ENCODE data around the gene ASIC1.

ASIC1 gene

DNA sequence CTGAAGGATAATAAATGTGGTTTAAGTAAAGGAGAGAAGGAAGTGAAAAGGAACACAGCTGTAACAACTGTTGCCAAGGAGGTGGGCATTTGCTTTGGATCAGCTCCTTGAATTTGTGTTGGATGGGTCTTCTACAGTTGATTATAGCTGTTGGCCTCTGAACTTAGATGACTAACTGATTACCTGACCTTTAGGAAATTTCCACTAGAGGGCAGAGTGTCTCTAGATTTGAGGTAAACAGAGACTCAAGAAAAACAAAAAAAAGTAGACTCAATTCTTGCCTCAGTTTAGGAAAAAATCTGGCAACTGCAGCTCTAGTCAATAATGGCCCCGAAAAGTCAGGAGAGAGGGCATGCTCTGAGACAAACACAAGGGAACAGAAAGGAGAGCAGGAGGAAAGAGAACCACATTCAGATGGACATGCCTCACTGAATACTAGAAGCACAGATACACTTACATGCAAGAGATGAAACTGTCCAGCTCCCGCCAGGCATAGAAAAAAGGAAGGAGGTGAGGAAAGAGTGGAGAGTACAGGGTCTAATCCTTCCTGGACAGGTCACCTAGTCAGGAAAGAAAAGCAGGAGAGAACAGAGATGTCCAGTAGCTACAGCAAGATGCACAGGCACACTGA, 75.2 kb downstream of the ASIC1 start:
- Mint-ChIP-seq H3K36me3 (peaks cover 58 to 70% of the 10 kb centered on the region in 2 donors), H3K27ac (peak overlapping the region; percentile 33), H3K9me3 (no peaks in the 10 kb centered on the region), H3K27me3 (no peaks in the 10 kb centered on the region), H3K4me1 (peaks cover 10 to 31% of the 10 kb centered on the region in 2 donors), H3K4me3 (no peak overlapping the region)
- DNase-seq = no peak
- ATAC-seq (replicated peaks) = no peak
